H1 (cell line): ENCODE results near the gene ILF2. TPM values are rescaled to one million over a fixed set of nuclear protein-coding genes. Genes with fewer than 3 reads are reported as not detected.
"Not testable (repeated sequence)": the region's sequence is repeated elsewhere in the genome, so short reads cannot be mapped to it uniquely, and the experiment has no call there.

ENCODE experiments used
- CTCF ChIA-PET: fragments of 300-600 bp; sonication (Branson Sonifier 250); formaldehyde crosslinking; loops from one replicate; lab custom pipeline; 2021; ENCODE audit not compliant: partially characterized antibody; lab: Charles Lee
- POLR2A ChIA-PET: fragments of 300-600 bp; sonication (Branson Sonifier 250); formaldehyde crosslinking; loops from one replicate; lab custom pipeline; 2021; ENCODE audit warnings: inconsistent platforms; ENCODE audit not compliant: partially characterized antibody; lab: Charles Lee
- DNase-seq, 2 experiments: peaks; one replicate each; pipeline versions ENCODE4 v3.0.0 to v3.0.0-alpha.2; 2010 to 2022; ENCODE audit warnings: low spot score in 2 of 2, low read depth in 1 of 2, mixed read lengths in 1 of 2
- FAIRE-seq: peaks from 2 replicates; lab custom pipeline; 2011; peaks lifted over from hg19 to GRCh38; lab: Jason Lieb, UNC
- H2AFZ ChIP-seq: 2 replicates; pipeline ENCODE4 v1.8.1; 2012; ENCODE audit warnings: low read length, inconsistent platforms
- H2AK5ac ChIP-seq: 2 replicates; pipeline ENCODE4 v1.6.1; 2013; ENCODE audit warnings: low read depth, low read length
- H2BK120ac ChIP-seq: replicated peaks from 2 replicates; pipeline ENCODE3; 2013; ENCODE audit warnings: low read depth, low read length, inconsistent platforms
- H2BK12ac ChIP-seq: 2 replicates; pipeline ENCODE4 v1.6.1; 2013; ENCODE audit warnings: low read depth, low read length
- H2BK15ac ChIP-seq: 2 replicates; pipeline ENCODE4 v1.6.1; 2013; ENCODE audit warnings: low read length
- H2BK20ac ChIP-seq: 2 replicates; pipeline ENCODE4 v1.6.1; 2013; ENCODE audit warnings: low read length
- H2BK5ac ChIP-seq: 2 replicates; pipeline ENCODE4 v1.6.1; 2013; ENCODE audit warnings: low read depth, low read length
- H3K14ac ChIP-seq: 2 replicates; pipeline ENCODE4 v1.6.1; 2013; ENCODE audit warnings: inconsistent platforms; ENCODE audit not compliant: insufficient read length
- H3K18ac ChIP-seq: 2 replicates; pipeline ENCODE4 v1.6.1; 2013; ENCODE audit warnings: low read length; ENCODE audit errors: extremely low read depth
- H3K23ac ChIP-seq: 2 replicates; pipeline ENCODE4 v1.6.1; 2013; ENCODE audit warnings: inconsistent platforms; ENCODE audit not compliant: insufficient read length
- H3K23me2 ChIP-seq: 2 replicates; pipeline ENCODE4 v1.6.1; 2013; ENCODE audit warnings: low read depth, low read length
- H3K27ac ChIP-seq: 2 replicates; pipeline ENCODE4 v1.6.1; 2011; ENCODE audit warnings: low read depth, low read length, inconsistent platforms
- H3K27me3 ChIP-seq, 4 experiments: replicated peaks in 1 of 4; 1 replicate in 1 of 4; 2 replicates in 3 of 4; pipeline versions ENCODE4 v1.6.1 to v1.8.1; 2011 to 2013; ENCODE audit warnings: low read length in 3 of 4, mild to moderate bottlenecking in 3 of 4, inconsistent platforms in 2 of 4, mixed read lengths in 2 of 4, moderate library complexity in 1 of 4; ENCODE audit not compliant: control insufficient read depth in 3 of 4, insufficient read depth in 3 of 4; ENCODE audit errors: extremely low read depth in 1 of 4
- H3K36me3 ChIP-seq, 4 experiments: 2 replicates each; pipeline versions ENCODE4 v1.6.1 to v1.8.1; 2011 to 2013; ENCODE audit warnings: mild to moderate bottlenecking in 4 of 4, low read length in 3 of 4, moderate library complexity in 2 of 4, control low read depth in 1 of 4, inconsistent platforms in 1 of 4; ENCODE audit not compliant: insufficient read depth in 4 of 4, control insufficient read depth in 2 of 4
- H3K4ac ChIP-seq: replicated peaks from 2 replicates; pipeline ENCODE3; 2013; ENCODE audit warnings: low read length, low read depth, mixed read lengths, inconsistent platforms; ENCODE audit not compliant: insufficient read length
- H3K4me1 ChIP-seq, 4 experiments: replicated peaks in 1 of 4; 1 replicate in 1 of 4; 2 replicates in 3 of 4; pipeline versions ENCODE4 v1.6.1 to v1.8.1; 2011 to 2013; ENCODE audit warnings: low read length in 3 of 4, inconsistent platforms in 2 of 4, mixed read lengths in 1 of 4; ENCODE audit not compliant: insufficient read depth in 4 of 4, control insufficient read depth in 3 of 4
- H3K4me2 ChIP-seq, 2 experiments: 2 replicates each; pipeline versions ENCODE4 v1.6.1 to v1.8.1; 2011 to 2013; ENCODE audit warnings: low read depth in 2 of 2, low read length in 2 of 2, control low read depth in 1 of 2, inconsistent platforms in 1 of 2, mild to moderate bottlenecking in 1 of 2; ENCODE audit not compliant: insufficient read depth in 1 of 2
- H3K4me3 ChIP-seq, 4 experiments: fragments of 200-600, 300-600 bp in 1 of 4; sonication (generic), shearing (Covaris generic), sonication (Bioruptor Twin) in 1 of 4; 2 replicates each; pipeline versions ENCODE4 v1.5.1 to v1.8.1; 2011 to 2016; ENCODE audit warnings: low read length in 4 of 4, low read depth in 3 of 4, control low read depth in 2 of 4, inconsistent platforms in 2 of 4, mild to moderate bottlenecking in 2 of 4, mixed read lengths in 1 of 4, moderate library complexity in 1 of 4; ENCODE audit not compliant: insufficient read depth in 2 of 4; ENCODE audit errors: extremely low read depth in 1 of 4
- H3K56ac ChIP-seq: replicated peaks from 2 replicates; pipeline ENCODE3; 2013; ENCODE audit warnings: low read depth, mild to moderate bottlenecking, mixed read lengths, low read length, inconsistent platforms; ENCODE audit not compliant: insufficient read length
- H3K79me1 ChIP-seq: 2 replicates; pipeline ENCODE4 v1.6.1; 2013; ENCODE audit warnings: low read depth, low read length, control low read depth
- H3K79me2 ChIP-seq, 2 experiments: 2 replicates each; pipeline versions ENCODE4 v1.6.1 to v1.8.1; 2012 to 2013; ENCODE audit warnings: low read length in 2 of 2, mild to moderate bottlenecking in 2 of 2, inconsistent platforms in 1 of 2; ENCODE audit not compliant: insufficient read depth in 2 of 2, control insufficient read depth in 1 of 2
- H3K9ac ChIP-seq, 4 experiments: replicated peaks in 1 of 4; 1 replicate in 1 of 4; 2 replicates in 3 of 4; pipeline versions ENCODE4 v1.6.1 to v1.8.1; 2011 to 2013; ENCODE audit warnings: low read depth in 3 of 4, low read length in 3 of 4, control low read depth in 2 of 4, mild to moderate bottlenecking in 2 of 4, moderate library complexity in 2 of 4, inconsistent platforms in 1 of 4; ENCODE audit errors: extremely low read depth in 1 of 4
- H3K9me3 ChIP-seq, 2 experiments: 2 replicates each; pipeline versions ENCODE4 v1.6.1 to v1.8.1; 2012 to 2013; ENCODE audit warnings: mild to moderate bottlenecking in 2 of 2, moderate library complexity in 2 of 2, control low read depth in 1 of 2, inconsistent platforms in 1 of 2, low read depth in 1 of 2, low read length in 1 of 2, mixed read lengths in 1 of 2; ENCODE audit not compliant: insufficient read depth in 2 of 2
- H4K20me1 ChIP-seq, 2 experiments: replicated peaks in 1 of 2; 2 replicates each; pipeline versions ENCODE3 to v1.8.1; 2011 to 2013; ENCODE audit warnings: inconsistent platforms in 2 of 2, low read length in 2 of 2, mild to moderate bottlenecking in 1 of 2; ENCODE audit not compliant: insufficient read depth in 2 of 2, control insufficient read depth in 1 of 2
- H4K5ac ChIP-seq: 2 replicates; pipeline ENCODE4 v1.6.1; 2013; ENCODE audit warnings: low read length, low read depth, mixed read lengths, inconsistent platforms; ENCODE audit not compliant: insufficient read length
- H4K8ac ChIP-seq: 2 replicates; pipeline ENCODE4 v1.8.0; 2013; ENCODE audit warnings: mild to moderate bottlenecking, moderate library complexity, low read length, inconsistent platforms; ENCODE audit not compliant: insufficient read depth; ENCODE audit errors: extremely low read depth
- H4K91ac ChIP-seq: replicated peaks from 2 replicates; pipeline ENCODE3; 2013; ENCODE audit warnings: low read length, mixed read lengths, inconsistent platforms; ENCODE audit not compliant: insufficient read length
- WGBS, 2 experiments: shearing (Covaris generic) in 1 of 2; methylation state at CpG; one replicate each; pipeline versions ENCODE4 v1.1.6 to v1.1.7; 2013 to 2015; ENCODE audit warnings: low lambda C conversion rate in 2 of 2, mixed read lengths in 2 of 2, inconsistent platforms in 1 of 2, low coverage in 1 of 2, missing lambda C conversion rate in 1 of 2; ENCODE audit not compliant: insufficient replicate concordance in 2 of 2, insufficient coverage in 1 of 2, insufficient read length in 1 of 2; ENCODE audit errors: extremely low coverage in 1 of 2, missing lambda C conversion rate in 1 of 2; 5-methylcytosine and 5-hydroxymethylcytosine counted together
- polyA plus RNA-seq, 7 experiments: library from polyadenylated mRNA; depleted of rRNA in 3 of 7; stranded (reverse) in 5 of 7; unstranded in 2 of 7; fragments of >200 nt in 5 of 7; fragments of 200-250 nt in 2 of 7; gene quantifications; 1 replicate in 5 of 7; 2 replicates in 1 of 7; 4 replicates in 1 of 7; pipeline versions ENCODE4 v1.2.1 to v1.2.3, GENCODE V29; 2011 to 2013; ENCODE audit warnings: missing spikeins in 2 of 7, mixed read lengths in 2 of 7
- total RNA-seq: library from RNA; stranded (reverse); fragmentation: NEBNext Ultra II Directional; extraction: Animal tissue kit (Norgen Biotek cat#: 25700); gene quantifications from 2 replicates; pipeline ENCODE4 v1.2.1, GENCODE V29; 2021

Gene ILF2
- total and polyA plus RNA-seq, 2 of the 8 experiments (the other 6 are each of a cell fraction or from before 2014, with no cell fraction given): 389 to 474 TPM

DNA sequence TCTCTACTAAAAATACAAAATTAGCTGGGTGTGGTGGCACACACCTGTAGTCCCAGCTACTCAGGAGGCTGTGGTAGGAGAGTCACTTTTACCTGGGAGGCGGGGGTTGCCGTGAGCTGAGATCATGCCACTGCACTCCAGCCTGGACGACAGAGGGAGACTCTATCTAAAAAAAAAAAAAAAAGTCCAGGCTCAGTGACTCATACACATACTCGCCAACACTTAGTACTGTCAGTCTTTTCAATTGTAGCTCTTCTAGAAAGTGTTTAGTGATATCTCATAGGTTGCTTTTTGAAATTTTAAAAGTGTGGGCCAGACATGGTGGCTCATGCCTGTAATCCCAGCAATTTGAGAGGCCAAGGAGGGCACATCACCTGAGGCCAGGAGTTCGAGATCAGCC, 45.4 kb upstream of the ILF2 start:
- not testable (repeated sequence) for H3K79me2 ChIP-seq, H2BK20ac ChIP-seq, DNase-seq, H3K4me2 ChIP-seq, H3K27ac ChIP-seq, H4K20me1 ChIP-seq, H3K9me3 ChIP-seq, H3K56ac ChIP-seq, H2BK12ac ChIP-seq, H3K23ac ChIP-seq, H3K9ac ChIP-seq, H3K79me1 ChIP-seq, H4K5ac ChIP-seq, H3K14ac ChIP-seq, FAIRE-seq, H3K18ac ChIP-seq, H4K8ac ChIP-seq, H2BK5ac ChIP-seq, H2AFZ ChIP-seq, H2BK120ac ChIP-seq, H4K91ac ChIP-seq, H3K23me2 ChIP-seq, H3K4me3 ChIP-seq, H3K36me3 ChIP-seq, H3K4me1 ChIP-seq, H3K27me3 ChIP-seq, H3K4ac ChIP-seq, H2AK5ac ChIP-seq, H2BK15ac ChIP-seq
- WGBS, 2 experiments: 85% methylated on average over 5 of the region's 5 CpGs; no CpG with 5 or more reads in 1 of the 2 experiments
- POLR2A ChIA-PET: interaction anchor here (1.4 to 2.1 kb wide), 2 partner anchors 36 to 51 kb away, joined by 3 to 5 read pairs; no protein-coding TSS in a partner anchor
- CTCF ChIA-PET: interaction anchor here (0.6 to 1.9 kb wide), 8 partner anchors 9 to 111 kb away, joined by 3 to 7 read pairs (median 3); no protein-coding TSS in a partner anchor
